H9 (cell line): Measurements from ENCODE around the gene GALR2. TPM values are rescaled to one million over a fixed set of nuclear protein-coding genes. Genes with fewer than 3 reads are reported as not detected.

ENCODE experiments used
- DNase-seq: peaks from one replicate; pipeline ENCODE4 v3.0.0-alpha.2; 2017
- H2AFZ ChIP-seq: one replicate; pipeline ENCODE4 v1.6.1; 2013; ENCODE audit warnings: mild to moderate bottlenecking, low read length, control low read depth, moderate library complexity
- H2AK5ac ChIP-seq: 2 replicates; pipeline ENCODE4 v1.6.1; 2013; ENCODE audit warnings: low read length, control low read depth, mixed read lengths; ENCODE audit not compliant: insufficient read length
- H2BK120ac ChIP-seq: one replicate; pipeline ENCODE4 v1.6.1; 2013; ENCODE audit warnings: low read depth, mild to moderate bottlenecking, low read length, control low read depth, inconsistent platforms; ENCODE audit not compliant: poor library complexity, severe bottlenecking
- H2BK12ac ChIP-seq: 2 replicates; pipeline ENCODE4 v1.6.1; 2013; ENCODE audit warnings: low read length, control low read depth, mixed read lengths, low read depth; ENCODE audit not compliant: insufficient read length
- H2BK15ac ChIP-seq: 2 replicates; pipeline ENCODE4 v1.6.1; 2013; ENCODE audit warnings: low read depth, low read length, control low read depth
- H2BK20ac ChIP-seq: one replicate; pipeline ENCODE4 v1.6.1; 2013; ENCODE audit warnings: low read depth, mild to moderate bottlenecking, low read length, control low read depth, inconsistent platforms; ENCODE audit not compliant: poor library complexity, severe bottlenecking
- H2BK5ac ChIP-seq: 2 replicates; pipeline ENCODE4 v1.6.1; 2013; ENCODE audit warnings: low read length, control low read depth, mixed read lengths; ENCODE audit not compliant: insufficient read length
- H3K14ac ChIP-seq: 2 replicates; pipeline ENCODE4 v1.6.1; 2013; ENCODE audit warnings: low read length, control low read depth; ENCODE audit not compliant: insufficient read depth
- H3K18ac ChIP-seq: 2 replicates; pipeline ENCODE4 v1.6.1; 2013; ENCODE audit warnings: low read depth, mild to moderate bottlenecking, mixed read lengths, low read length, control low read depth; ENCODE audit not compliant: insufficient read length
- H3K23ac ChIP-seq: 2 replicates; pipeline ENCODE4 v1.6.1; 2013; ENCODE audit warnings: low read length, control low read depth, mixed read lengths, low read depth; ENCODE audit not compliant: insufficient read length
- H3K23me2 ChIP-seq: 2 replicates; pipeline ENCODE4 v1.6.1; 2013; ENCODE audit warnings: low read depth, mild to moderate bottlenecking, mixed read lengths, low read length, control low read depth; ENCODE audit not compliant: insufficient read length, poor library complexity, severe bottlenecking
- H3K27ac ChIP-seq: 2 replicates; pipeline ENCODE4 v1.5.1; 2013; ENCODE audit warnings: low read length, control low read depth, mixed read lengths, low read depth; ENCODE audit not compliant: insufficient read length
- H3K27me3 ChIP-seq: 2 replicates; pipeline ENCODE4 v1.6.1; 2013; ENCODE audit warnings: low read length, control low read depth, inconsistent platforms; ENCODE audit not compliant: insufficient read depth
- H3K4ac ChIP-seq: 2 replicates; pipeline ENCODE4 v1.6.1; 2013; ENCODE audit warnings: low read depth, mild to moderate bottlenecking, control low read depth, inconsistent platforms, low read length, moderate library complexity
- H3K4me1 ChIP-seq: 2 replicates; pipeline ENCODE4 v1.6.1; 2013; ENCODE audit warnings: low read length, control low read depth, inconsistent platforms; ENCODE audit not compliant: insufficient read depth
- H3K4me2 ChIP-seq: 2 replicates; pipeline ENCODE4 v1.6.1; 2013; ENCODE audit warnings: low read length, control low read depth, mixed read lengths; ENCODE audit not compliant: insufficient read length, insufficient read depth
- H3K56ac ChIP-seq: 2 replicates; pipeline ENCODE4 v1.6.1; 2013; ENCODE audit warnings: low read depth, mild to moderate bottlenecking, mixed read lengths, low read length, control low read depth; ENCODE audit not compliant: insufficient read length
- H3K79me1 ChIP-seq: 2 replicates; pipeline ENCODE4 v1.6.1; 2013; ENCODE audit warnings: low read depth, mild to moderate bottlenecking, moderate library complexity, low read length, control low read depth, inconsistent platforms; ENCODE audit not compliant: insufficient read depth, poor library complexity, severe bottlenecking
- H3K79me2 ChIP-seq: 2 replicates; pipeline ENCODE4 v1.6.1; 2013; ENCODE audit warnings: low read length, control low read depth, inconsistent platforms; ENCODE audit not compliant: insufficient read depth
- H3K9ac ChIP-seq: 2 replicates; pipeline ENCODE4 v1.6.1; 2013; ENCODE audit warnings: low read length, control low read depth, mixed read lengths; ENCODE audit not compliant: insufficient read length; ENCODE audit errors: extremely low read depth
- H3K9me3 ChIP-seq: one replicate; pipeline ENCODE4 v1.6.1; 2013; ENCODE audit warnings: low read depth, low read length, inconsistent platforms; ENCODE audit not compliant: control insufficient read depth
- H3T11ph ChIP-seq: one replicate; pipeline ENCODE4 v1.6.1; 2013; ENCODE audit warnings: mild to moderate bottlenecking, low read length, control low read depth, inconsistent platforms
- H4K20me1 ChIP-seq: one replicate; pipeline ENCODE4 v1.6.1; 2013; ENCODE audit not compliant: control insufficient read depth, insufficient read length, insufficient read depth
- H4K5ac ChIP-seq: 2 replicates; pipeline ENCODE4 v1.6.1; 2013; ENCODE audit warnings: low read depth, mild to moderate bottlenecking, mixed read lengths, low read length, control low read depth; ENCODE audit not compliant: insufficient read length
- H4K8ac ChIP-seq: replicated peaks from 2 replicates; pipeline ENCODE4 v1.6.1; 2013; ENCODE audit warnings: low read length, control low read depth, mixed read lengths, low read depth; ENCODE audit not compliant: insufficient read length
- H4K91ac ChIP-seq: 2 replicates; pipeline ENCODE4 v1.6.1; 2013; ENCODE audit warnings: low read depth, mild to moderate bottlenecking, moderate library complexity, mixed read lengths, low read length, control low read depth; ENCODE audit not compliant: insufficient read length
- H3K27ac Mint-ChIP-seq, 3 experiments: 2 replicates in 2 of 3; 3 replicates in 1 of 3; pipeline ENCODE4 v1.8.0; 2020 to 2021; ENCODE audit warnings: mixed read lengths in 3 of 3, mild to moderate bottlenecking in 1 of 3, moderate library complexity in 1 of 3
- H3K27me3 Mint-ChIP-seq: 2 replicates; pipeline ENCODE4 v1.8.0; 2021; ENCODE audit warnings: low read depth, mild to moderate bottlenecking, moderate library complexity, mixed read lengths
- H3K36me3 Mint-ChIP-seq, 3 experiments: 2 replicates in 2 of 3; 3 replicates in 1 of 3; pipeline ENCODE4 v1.8.0; 2020 to 2021; ENCODE audit warnings: low read depth in 3 of 3, mixed read lengths in 3 of 3; ENCODE audit not compliant: insufficient read depth in 1 of 3
- H3K4me1 Mint-ChIP-seq, 2 experiments: 2 replicates each; pipeline ENCODE4 v1.8.0; 2020; ENCODE audit warnings: mixed read lengths in 2 of 2
- H3K4me3 Mint-ChIP-seq, 2 experiments: 2 replicates in 1 of 2; 3 replicates in 1 of 2; pipeline ENCODE4 v1.8.0; 2020 to 2021; ENCODE audit warnings: mild to moderate bottlenecking in 2 of 2, mixed read lengths in 2 of 2, moderate library complexity in 1 of 2
- H3K9me3 Mint-ChIP-seq, 2 experiments: 2 replicates in 1 of 2; 3 replicates in 1 of 2; pipeline ENCODE4 v1.8.0; 2020; ENCODE audit warnings: mild to moderate bottlenecking in 2 of 2, mixed read lengths in 2 of 2, moderate library complexity in 1 of 2
- WGBS: extraction: QIAGEN DNeasy Blood & Tissue Kit; methylation state at CpG from one replicate; pipeline ENCODE4 v1.1.7; 2013; ENCODE audit warnings: missing lambda C conversion rate, low lambda C conversion rate, mixed read lengths; ENCODE audit not compliant: insufficient read length; ENCODE audit errors: extremely low coverage; 5-methylcytosine and 5-hydroxymethylcytosine counted together
- long read RNA-seq: library from polyadenylated mRNA; unstranded; transcript quantifications from one replicate; pipeline ENCODE4 v2.0.0, GENCODE V29; 2020
- total RNA-seq: library from RNA; stranded (reverse); gene quantifications from 2 replicates; pipeline ENCODE4 v1.2.1, GENCODE V29; 2021
- TF ChIP-seq, protein P1 (sequence below): fragments of 200-600 bp; sonication (generic); conservative IDR thresholded peaks from 3 replicates; pipeline ENCODE4 v1.8.0; 2021; ENCODE audit warnings: antibody characterized with exemption, mild to moderate bottlenecking

The GALR2 gene, protein sequence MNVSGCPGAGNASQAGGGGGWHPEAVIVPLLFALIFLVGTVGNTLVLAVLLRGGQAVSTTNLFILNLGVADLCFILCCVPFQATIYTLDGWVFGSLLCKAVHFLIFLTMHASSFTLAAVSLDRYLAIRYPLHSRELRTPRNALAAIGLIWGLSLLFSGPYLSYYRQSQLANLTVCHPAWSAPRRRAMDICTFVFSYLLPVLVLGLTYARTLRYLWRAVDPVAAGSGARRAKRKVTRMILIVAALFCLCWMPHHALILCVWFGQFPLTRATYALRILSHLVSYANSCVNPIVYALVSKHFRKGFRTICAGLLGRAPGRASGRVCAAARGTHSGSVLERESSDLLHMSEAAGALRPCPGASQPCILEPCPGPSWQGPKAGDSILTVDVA
- 0.79 and 0.81 TPM in 2 replicates for total RNA-seq
- long read RNA-seq = 0 reads

DNA sequence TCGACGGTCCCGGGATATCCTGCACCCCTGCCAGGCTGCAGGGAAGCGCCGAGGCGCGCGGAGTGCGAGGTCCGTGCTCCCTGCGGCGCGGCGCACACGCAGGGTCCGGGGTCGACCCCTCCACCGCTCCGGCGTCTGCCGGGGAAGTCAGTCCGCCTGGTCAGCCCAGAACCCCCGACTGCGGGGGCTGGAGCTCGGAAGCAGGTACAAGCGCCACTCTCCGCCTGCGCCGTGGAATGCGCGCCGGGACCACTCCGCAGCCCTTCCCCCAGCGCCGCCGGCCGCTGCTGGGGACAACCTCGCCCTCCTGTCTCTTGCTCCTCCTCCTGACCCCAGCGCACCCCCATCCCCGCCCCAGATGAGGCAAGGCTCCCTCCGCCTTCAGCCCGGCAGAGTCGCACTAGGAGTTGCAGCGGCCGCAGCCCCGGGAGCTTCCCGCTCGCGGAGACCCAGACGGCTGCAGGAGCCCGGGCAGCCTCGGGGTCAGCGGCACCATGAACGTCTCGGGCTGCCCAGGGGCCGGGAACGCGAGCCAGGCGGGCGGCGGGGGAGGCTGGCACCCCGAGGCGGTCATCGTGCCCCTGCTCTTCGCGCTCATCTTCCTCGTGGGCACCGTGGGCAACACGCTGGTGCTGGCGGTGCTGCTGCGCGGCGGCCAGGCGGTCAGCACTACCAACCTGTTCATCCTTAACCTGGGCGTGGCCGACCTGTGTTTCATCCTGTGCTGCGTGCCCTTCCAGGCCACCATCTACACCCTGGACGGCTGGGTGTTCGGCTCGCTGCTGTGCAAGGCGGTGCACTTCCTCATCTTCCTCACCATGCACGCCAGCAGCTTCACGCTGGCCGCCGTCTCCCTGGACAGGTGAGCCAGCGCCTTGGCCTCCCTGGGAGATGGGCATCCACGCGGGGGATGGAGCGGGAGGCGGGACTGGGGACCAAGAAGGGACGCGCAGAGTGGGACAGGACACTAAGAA lies at the start of gene GALR2:
GALR2 (plus strand) TSS at position 392 of the 974 bp plus-strand sequence; CDS start at position 495, 103 bp downstream.
- Histone ChIP-seq H2BK20ac (no peak within 1 kb of the TSS), H4K91ac (no peak within 1 kb of the TSS), H2AK5ac (no peak within 1 kb of the TSS), H2BK5ac (no peak within 1 kb of the TSS), H4K20me1 (peaks cover 3% of the 10 kb centered on the region), H4K8ac (no peak within 1 kb of the TSS), H2AFZ (no peak within 1 kb of the TSS), H3K23me2 (peaks cover 28% of the 10 kb centered on the region), H3K79me2 (peaks cover 3% of the 10 kb centered on the region; the same call in 1 of the 2 replicates), H3K27ac (no peak within 1 kb of the TSS), H3K4me2 (peak within 1 kb of the TSS; percentile 46), H3T11ph (no peak within 1 kb of the TSS), H3K9ac (no peak within 1 kb of the TSS), H3K14ac (no peak within 1 kb of the TSS), H3K4ac (no peak within 1 kb of the TSS), H3K79me1 (no peaks in the 10 kb centered on the region), H3K27me3 (peaks cover 58% of the 10 kb centered on the region), H4K5ac (no peak within 1 kb of the TSS), H3K4me1 (peaks cover 5% of the 10 kb centered on the region; the same call in 1 of the 2 replicates), H2BK12ac (no peak within 1 kb of the TSS), H3K23ac (no peak within 1 kb of the TSS), H3K18ac (no peak within 1 kb of the TSS), H3K9me3 (no peaks in the 10 kb centered on the region), H2BK120ac (no peak within 1 kb of the TSS), H3K56ac (no peak within 1 kb of the TSS), H2BK15ac (no peak within 1 kb of the TSS)
- Mint-ChIP-seq H3K36me3 (no peaks in the 10 kb centered on the region; a peak in 1 of 7 replicates), H3K27me3 (peaks cover 68% of the 10 kb centered on the region), H3K9me3 (peaks cover 0 to 3% of the 10 kb centered on the region in 2 experiments; a peak in 2 of 5 replicates), H3K4me1 (peaks cover 47 to 55% of the 10 kb centered on the region in 2 experiments), H3K27ac (no peak within 1 kb of the TSS), H3K4me3 (peak within 1 kb of the TSS; percentile 56 to 78)
- whole genome bisulfite sequencing = no CpG with 5 or more reads among the region's 92 CpGs
- peak; percentile 72 for DNase-seq
- TF ChIP-seq, protein P1, sequence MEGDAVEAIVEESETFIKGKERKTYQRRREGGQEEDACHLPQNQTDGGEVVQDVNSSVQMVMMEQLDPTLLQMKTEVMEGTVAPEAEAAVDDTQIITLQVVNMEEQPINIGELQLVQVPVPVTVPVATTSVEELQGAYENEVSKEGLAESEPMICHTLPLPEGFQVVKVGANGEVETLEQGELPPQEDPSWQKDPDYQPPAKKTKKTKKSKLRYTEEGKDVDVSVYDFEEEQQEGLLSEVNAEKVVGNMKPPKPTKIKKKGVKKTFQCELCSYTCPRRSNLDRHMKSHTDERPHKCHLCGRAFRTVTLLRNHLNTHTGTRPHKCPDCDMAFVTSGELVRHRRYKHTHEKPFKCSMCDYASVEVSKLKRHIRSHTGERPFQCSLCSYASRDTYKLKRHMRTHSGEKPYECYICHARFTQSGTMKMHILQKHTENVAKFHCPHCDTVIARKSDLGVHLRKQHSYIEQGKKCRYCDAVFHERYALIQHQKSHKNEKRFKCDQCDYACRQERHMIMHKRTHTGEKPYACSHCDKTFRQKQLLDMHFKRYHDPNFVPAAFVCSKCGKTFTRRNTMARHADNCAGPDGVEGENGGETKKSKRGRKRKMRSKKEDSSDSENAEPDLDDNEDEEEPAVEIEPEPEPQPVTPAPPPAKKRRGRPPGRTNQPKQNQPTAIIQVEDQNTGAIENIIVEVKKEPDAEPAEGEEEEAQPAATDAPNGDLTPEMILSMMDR = no peak
